ENCODE data around the gene PCDH9.

The PCDH9 gene

GRCh38 chr13:66896933-66897332 is 333.2 kb downstream of the PCDH9 start:
- Histone ChIP-seq H3K27me3 (ENCODE audit: insufficient read depth, low read length) (no peaks in the 10 kb centered on the region), H3K9me3 (ENCODE audit: low read length) (peaks cover 9% of the 10 kb centered on the region), H3K4me1 (ENCODE audit: insufficient read depth, low read length, severe bottlenecking) (peaks cover 14% of the 10 kb centered on the region), H3F3A (ENCODE audit: insufficient read depth, low read length) (no peaks in the 10 kb centered on the region), H3K36me3 (ENCODE audit: insufficient read depth, low read length) (no peaks in the 10 kb centered on the region), H3K9ac (ENCODE audit: low read length) (no peak overlapping the region), H3K27ac (ENCODE audit: low read depth, low read length, poor library complexity, severe bottlenecking) (no peak overlapping the region), H3K9me2 (ENCODE audit: low read depth, low read length) (no peaks in the 10 kb centered on the region), H3K4me2 (ENCODE audit: low read length) (no peak overlapping the region), H3K4me3 (ENCODE audit: low read depth, low read length, poor library complexity, severe bottlenecking) (no peak overlapping the region), H4K20me1 (ENCODE audit: insufficient read depth, low read length) (no peaks in the 10 kb centered on the region), H3K79me2 (ENCODE audit: insufficient read depth, low read length) (no peaks in the 10 kb centered on the region), H2AFZ (ENCODE audit: low read length) (peak overlapping the region; percentile 36; the same call in 1 of the 2 replicates)
- no peak for TF ChIP-seq CTCF (IDR thresholded peaks at IDR 0.05; ENCODE audit: low read length)
- TF ChIP-seq EZH2 (IDR thresholded peaks at IDR 0.05; ENCODE audit: borderline replicate concordance, low read length), result no peak

- peak overlapping the region; percentile 96 for H2AFZ ChIP-seq (ENCODE audit: low read length)
- TF ChIP-seq EZH2 (IDR thresholded peaks at IDR 0.05; ENCODE audit: borderline replicate concordance, low read length), result no peak
- TF ChIP-seq CTCF (IDR thresholded peaks at IDR 0.05; ENCODE audit: low read length), result no peak
Observed at GRCh38 chr13:66895780-66896179, 334.4 kb downstream of the PCDH9 start.

GRCh38 chr13:66895320-66895719 is 334.8 kb downstream of the PCDH9 start:
- Histone ChIP-seq H3K4me3 (ENCODE audit: low read depth, low read length, poor library complexity, severe bottlenecking) (no peak overlapping the region), H3K27ac (ENCODE audit: low read depth, low read length, poor library complexity, severe bottlenecking) (no peak overlapping the region), H3K4me2 (ENCODE audit: low read length) (peak overlapping the region; percentile 33; the same call in 1 of the 2 replicates), H2AFZ (ENCODE audit: low read length) (peak overlapping the region; percentile 96), H3K79me2 (ENCODE audit: insufficient read depth, low read length) (no peaks in the 10 kb centered on the region), H3K9me2 (ENCODE audit: low read depth, low read length) (no peaks in the 10 kb centered on the region), H3K4me1 (ENCODE audit: insufficient read depth, low read length, severe bottlenecking) (peaks cover 14% of the 10 kb centered on the region), H3K9me3 (ENCODE audit: low read length) (peaks cover 9% of the 10 kb centered on the region), H3K9ac (ENCODE audit: low read length) (no peak overlapping the region), H4K20me1 (ENCODE audit: insufficient read depth, low read length) (no peaks in the 10 kb centered on the region), H3K27me3 (ENCODE audit: insufficient read depth, low read length) (no peaks in the 10 kb centered on the region), H3K36me3 (ENCODE audit: insufficient read depth, low read length) (no peaks in the 10 kb centered on the region), H3F3A (ENCODE audit: insufficient read depth, low read length) (no peaks in the 10 kb centered on the region)
- TF ChIP-seq EZH2 (IDR thresholded peaks at IDR 0.05; ENCODE audit: borderline replicate concordance, low read length), result no peak

More at GRCh38 chr13:66895780-66896179, 334.4 kb downstream of the PCDH9 start:
- Histone ChIP-seq H3K9me3 (ENCODE audit: low read length) (peaks cover 9% of the 10 kb centered on the region), H3K4me1 (ENCODE audit: insufficient read depth, low read length, severe bottlenecking) (peaks cover 14% of the 10 kb centered on the region), H3K79me2 (ENCODE audit: insufficient read depth, low read length) (no peaks in the 10 kb centered on the region), H3K4me3 (ENCODE audit: low read depth, low read length, poor library complexity, severe bottlenecking) (no peak overlapping the region), H3K27me3 (ENCODE audit: insufficient read depth, low read length) (no peaks in the 10 kb centered on the region), H3K9me2 (ENCODE audit: low read depth, low read length) (no peaks in the 10 kb centered on the region), H3K27ac (ENCODE audit: low read depth, low read length, poor library complexity, severe bottlenecking) (peak overlapping the region; percentile 15), H3K36me3 (ENCODE audit: insufficient read depth, low read length) (no peaks in the 10 kb centered on the region), H3F3A (ENCODE audit: insufficient read depth, low read length) (no peaks in the 10 kb centered on the region), H3K9ac (ENCODE audit: low read length) (no peak overlapping the region; the same call in 1 of the 2 replicates), H4K20me1 (ENCODE audit: insufficient read depth, low read length) (no peaks in the 10 kb centered on the region), H3K4me2 (ENCODE audit: low read length) (peak overlapping the region; percentile 33)

- peak overlapping the region; percentile 2 for H2AFZ ChIP-seq (ENCODE audit: low read length)
- no peaks in the 10 kb centered on the region for H3K27me3 ChIP-seq (ENCODE audit: insufficient read depth, low read length)
- TF ChIP-seq EZH2 (IDR thresholded peaks at IDR 0.05; ENCODE audit: borderline replicate concordance, low read length) (no peak), CTCF (IDR thresholded peaks at IDR 0.05; ENCODE audit: low read length) (no peak)
- H3K9me2 ChIP-seq (ENCODE audit: low read depth, low read length), result no peaks in the 10 kb centered on the region
- peaks cover 57% of the 10 kb centered on the region for H3K4me1 ChIP-seq (ENCODE audit: insufficient read depth, low read length, severe bottlenecking)
- H3K9ac ChIP-seq (ENCODE audit: low read length), result no peak overlapping the region
- H3K9me3 ChIP-seq (ENCODE audit: low read length), result 0 out of 2 replicates have a peak, but pooled peaks cover 2% of the 10 kb centered on the region
- H3F3A ChIP-seq (ENCODE audit: insufficient read depth, low read length), result peaks cover 8% of the 10 kb centered on the region
- H4K20me1 ChIP-seq (ENCODE audit: insufficient read depth, low read length), result no peaks in the 10 kb centered on the region
- no peak overlapping the region for H3K4me3 ChIP-seq (ENCODE audit: low read depth, low read length, poor library complexity, severe bottlenecking)
- peak overlapping the region; percentile 97 for H3K27ac ChIP-seq (ENCODE audit: low read depth, low read length, poor library complexity, severe bottlenecking)
- H3K79me2 ChIP-seq (ENCODE audit: insufficient read depth, low read length), result no peaks in the 10 kb centered on the region
- H3K36me3 ChIP-seq (ENCODE audit: insufficient read depth, low read length), result no peaks in the 10 kb centered on the region
- H3K4me2 ChIP-seq (ENCODE audit: low read length), result no peak overlapping the region; the same call in 1 of the 2 replicates
Observed at GRCh38 chr13:66888698-66889097, 341.4 kb downstream of the PCDH9 start.

Data from OCI-LY1 (cell line).